ENCODE results near the gene GULP1. TPM values are rescaled to one million over a fixed set of nuclear protein-coding genes. Genes with fewer than 3 reads are reported as not detected.

Gene GULP1
- total and polyA plus RNA-seq, 12 donors: 5.8 to 122 (median 51.5) TPM

DNA sequence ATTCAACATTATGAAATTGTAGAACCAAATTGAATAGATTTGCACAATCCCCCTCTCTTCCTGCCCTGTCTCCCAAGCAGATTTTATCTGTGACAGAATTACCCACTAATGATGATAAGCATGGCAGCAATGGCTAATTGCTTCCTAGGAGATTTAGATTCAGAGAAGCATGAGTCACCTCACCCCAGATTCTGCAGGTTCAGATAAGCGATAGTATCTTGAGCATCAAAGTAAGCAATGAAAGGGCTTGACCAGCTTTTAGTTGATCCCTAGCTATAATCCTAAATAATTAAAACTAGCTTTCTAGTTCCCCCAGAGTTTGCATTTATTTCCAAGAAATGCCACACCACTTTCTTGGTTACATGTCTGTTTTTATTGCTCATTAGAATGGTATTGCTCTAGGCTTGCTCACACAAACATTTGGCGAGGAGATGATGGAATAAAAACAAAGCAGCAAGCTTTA lies 204.3 kb downstream of the GULP1 start:
- intact Hi-C loops (cut with DNase I): no loop called here
- TF ChIP-seq, protein P1, sequence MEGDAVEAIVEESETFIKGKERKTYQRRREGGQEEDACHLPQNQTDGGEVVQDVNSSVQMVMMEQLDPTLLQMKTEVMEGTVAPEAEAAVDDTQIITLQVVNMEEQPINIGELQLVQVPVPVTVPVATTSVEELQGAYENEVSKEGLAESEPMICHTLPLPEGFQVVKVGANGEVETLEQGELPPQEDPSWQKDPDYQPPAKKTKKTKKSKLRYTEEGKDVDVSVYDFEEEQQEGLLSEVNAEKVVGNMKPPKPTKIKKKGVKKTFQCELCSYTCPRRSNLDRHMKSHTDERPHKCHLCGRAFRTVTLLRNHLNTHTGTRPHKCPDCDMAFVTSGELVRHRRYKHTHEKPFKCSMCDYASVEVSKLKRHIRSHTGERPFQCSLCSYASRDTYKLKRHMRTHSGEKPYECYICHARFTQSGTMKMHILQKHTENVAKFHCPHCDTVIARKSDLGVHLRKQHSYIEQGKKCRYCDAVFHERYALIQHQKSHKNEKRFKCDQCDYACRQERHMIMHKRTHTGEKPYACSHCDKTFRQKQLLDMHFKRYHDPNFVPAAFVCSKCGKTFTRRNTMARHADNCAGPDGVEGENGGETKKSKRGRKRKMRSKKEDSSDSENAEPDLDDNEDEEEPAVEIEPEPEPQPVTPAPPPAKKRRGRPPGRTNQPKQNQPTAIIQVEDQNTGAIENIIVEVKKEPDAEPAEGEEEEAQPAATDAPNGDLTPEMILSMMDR (IDR thresholded peaks at IDR 0.05): no peak
- TF ChIP-seq POLR2A (IDR thresholded peaks at IDR 0.05): no peak
- WGBS, 4 donors: 48 to 63% (median 57%) methylated on average over 2 of the region's 2 CpGs

DNA sequence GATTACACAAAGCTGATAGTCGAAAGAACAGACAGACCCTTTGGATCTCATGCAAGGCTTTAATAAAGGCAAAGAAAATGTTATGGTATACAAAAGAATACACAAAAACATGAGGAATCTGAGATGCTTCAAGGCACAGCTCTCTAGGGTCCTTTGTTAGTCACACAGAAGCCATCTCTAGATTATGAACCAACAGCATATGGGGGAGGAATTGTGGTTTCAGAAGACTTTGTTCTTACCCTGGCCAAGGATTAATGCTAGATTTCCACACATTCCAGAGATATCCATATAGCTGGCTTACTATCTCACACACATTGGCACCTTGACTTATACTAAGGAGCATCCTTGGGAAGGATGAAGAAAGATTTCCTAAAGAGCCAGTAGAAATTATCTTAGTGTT lies 206.1 kb downstream of the GULP1 start:
- H3K4me1 ChIP-seq (replicated peaks in 1 of 2): peaks cover 0 to 12% of the 10 kb centered on the region in 2 donors
- intact Hi-C loops (cut with DNase I): no loop called here
- H3K9me3 ChIP-seq (replicated peaks in 1 of 3): no peaks in the 10 kb centered on the region
- 92 to 100% (median 95%) methylated on average over 1 of the region's 1 CpG for WGBS, 4 donors
- H3K27ac ChIP-seq: no peak overlapping the region
- TF ChIP-seq POLR2A (IDR thresholded peaks at IDR 0.05): no peak
- TF ChIP-seq, protein P1 (IDR thresholded peaks at IDR 0.05): no peak
- H3K4me3 ChIP-seq: no peak overlapping the region
- DNase-seq: no peak
- no peaks in the 10 kb centered on the region for H3K27me3 ChIP-seq
- no peaks in the 10 kb centered on the region for H3K36me3 ChIP-seq (replicated peaks in 1 of 2)

More for the DNA sequence above, 204.3 kb downstream of the GULP1 start:
- Histone ChIP-seq H3K27me3 (no peaks in the 10 kb centered on the region), H3K4me3 (no peak overlapping the region), H3K36me3 (replicated peaks in 1 of 2) (no peaks in the 10 kb centered on the region), H3K9me3 (replicated peaks in 1 of 3) (no peaks in the 10 kb centered on the region), H3K4me1 (replicated peaks in 1 of 2) (peaks cover 0 to 12% of the 10 kb centered on the region in 2 donors), H3K27ac (peak overlapping the region in 1 of 5 donors; percentile 9)
- DNase-seq: peak in 2 of 7 donors; percentile 16 to 27

DNA sequence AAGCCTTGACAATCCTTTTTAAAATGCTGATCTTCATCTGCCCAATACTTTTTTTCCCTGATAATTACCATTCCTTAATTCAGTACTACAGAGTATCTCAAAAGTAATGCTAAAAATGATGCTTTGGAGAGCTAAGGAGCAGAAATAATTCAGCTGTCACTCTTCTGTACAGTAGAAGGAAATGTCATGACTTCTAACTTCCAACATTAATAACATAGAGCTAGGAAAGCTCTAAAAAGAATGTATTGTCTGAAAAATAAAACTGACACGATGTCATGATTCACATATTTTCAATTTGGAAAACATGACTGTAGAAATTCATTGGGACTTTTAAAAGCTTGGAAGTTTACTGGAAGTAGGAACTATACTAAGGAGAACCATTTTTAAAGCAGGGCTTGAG lies 212.3 kb downstream of the GULP1 start:
- WGBS, 4 donors: 74 to 83% (median 77%) methylated on average over 1 of the region's 1 CpG
- Histone ChIP-seq H3K4me1 (replicated peaks in 1 of 2) (no peaks in the 10 kb centered on the region), H3K4me3 (no peak overlapping the region), H3K27me3 (no peaks in the 10 kb centered on the region), H3K27ac (no peak overlapping the region), H3K36me3 (replicated peaks in 1 of 2) (no peaks in the 10 kb centered on the region), H3K9me3 (replicated peaks in 1 of 3) (no peaks in the 10 kb centered on the region)
- no peak for DNase-seq
- intact Hi-C loops (cut with DNase I): no loop called here
- TF ChIP-seq, protein P1 (IDR thresholded peaks at IDR 0.05): no peak
- no peak for TF ChIP-seq POLR2A (IDR thresholded peaks at IDR 0.05)

DNA sequence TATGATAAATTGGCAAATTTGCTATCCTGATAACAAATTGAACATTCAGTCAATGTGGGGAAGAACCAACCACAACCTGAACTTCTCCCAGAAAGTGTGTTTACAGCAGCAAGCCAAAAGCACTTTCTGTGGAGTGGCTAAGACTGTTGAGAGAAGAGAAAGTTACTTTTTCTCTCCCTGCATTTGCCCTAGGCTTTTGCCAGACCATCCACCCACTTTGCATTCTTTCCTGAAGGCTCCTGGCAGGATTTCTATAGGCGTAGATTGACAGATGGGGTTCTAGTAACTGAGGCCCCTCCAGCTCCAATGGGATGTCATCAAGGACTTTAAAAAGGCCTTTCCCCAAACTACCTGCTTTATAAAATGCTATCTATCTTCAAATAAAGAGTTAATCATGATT lies 215.2 kb downstream of the GULP1 start:
- H3K4me1 ChIP-seq (replicated peaks in 1 of 2): peaks cover 0 to 1% of the 10 kb centered on the region in 2 donors

More for the DNA sequence above, 215.2 kb downstream of the GULP1 start:
- no peak overlapping the region for H3K4me3 ChIP-seq
- intact Hi-C loops (cut with DNase I): no loop called here
- DNase-seq: no peak
- no peaks in the 10 kb centered on the region for H3K27me3 ChIP-seq
- no peaks in the 10 kb centered on the region for H3K36me3 ChIP-seq (replicated peaks in 1 of 2)
- no peaks in the 10 kb centered on the region for H3K9me3 ChIP-seq (replicated peaks in 1 of 3)
- no peak overlapping the region for H3K27ac ChIP-seq
- WGBS, 4 donors: 98 to 100% (median 100%) methylated on average over 1 of the region's 1 CpG
- TF ChIP-seq, protein P1 (IDR thresholded peaks at IDR 0.05): no peak
- TF ChIP-seq POLR2A (IDR thresholded peaks at IDR 0.05): no peak

All from adrenal gland (tissue), 12 donors.